ENCODE data around the gene MYRF. TPM values are rescaled to one million over a fixed set of nuclear protein-coding genes. Genes with fewer than 3 reads are reported as not detected.

MYRF gene
- total and polyA plus RNA-seq, 2 of the 13 experiments (the other 11 are each of a cell fraction or from before 2014, with no cell fraction given), result 10.2 to 25.9 TPM

DNA sequence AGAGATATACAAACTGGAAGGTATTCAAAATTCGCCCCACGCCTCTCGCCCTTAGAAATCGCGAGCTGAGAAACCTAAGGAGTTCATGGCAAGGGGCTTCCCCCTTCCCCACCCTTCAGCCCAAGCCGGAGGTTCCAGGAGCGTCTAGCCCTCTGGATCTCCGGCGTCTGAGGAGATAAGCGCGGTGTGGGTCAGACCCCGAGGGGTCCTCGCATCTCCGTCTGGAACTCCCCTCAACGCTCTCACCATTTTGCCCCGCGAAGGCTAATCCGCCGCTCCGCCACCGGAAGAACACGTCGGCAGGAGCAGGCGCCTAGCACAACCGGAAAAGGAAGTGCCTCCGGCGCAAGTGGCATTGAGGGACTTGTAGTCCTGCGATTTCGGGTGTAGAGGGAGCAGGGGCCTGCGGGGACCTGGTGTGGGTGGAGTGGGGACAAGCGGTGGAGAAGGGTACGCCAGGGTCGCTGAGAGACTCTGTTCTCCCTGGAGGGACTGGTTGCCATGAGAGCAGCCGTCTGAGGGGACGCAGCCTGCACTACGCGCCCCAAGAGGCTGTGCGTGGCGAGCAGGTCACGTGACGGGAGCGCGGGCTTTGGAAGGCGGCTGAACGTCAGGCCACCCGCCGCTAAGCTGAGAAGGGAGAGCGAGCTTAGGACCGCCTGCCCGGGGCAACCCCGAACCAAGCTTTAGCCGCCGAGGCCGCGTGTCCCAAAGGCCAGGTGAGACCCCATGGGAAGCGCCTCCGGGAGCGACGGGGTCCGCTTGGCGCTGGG lies 40.1 kb downstream of the MYRF start, which contains the start of the genes FEN1 and TMEM258 (continued):
- TF ChIP-seq, protein P1, sequence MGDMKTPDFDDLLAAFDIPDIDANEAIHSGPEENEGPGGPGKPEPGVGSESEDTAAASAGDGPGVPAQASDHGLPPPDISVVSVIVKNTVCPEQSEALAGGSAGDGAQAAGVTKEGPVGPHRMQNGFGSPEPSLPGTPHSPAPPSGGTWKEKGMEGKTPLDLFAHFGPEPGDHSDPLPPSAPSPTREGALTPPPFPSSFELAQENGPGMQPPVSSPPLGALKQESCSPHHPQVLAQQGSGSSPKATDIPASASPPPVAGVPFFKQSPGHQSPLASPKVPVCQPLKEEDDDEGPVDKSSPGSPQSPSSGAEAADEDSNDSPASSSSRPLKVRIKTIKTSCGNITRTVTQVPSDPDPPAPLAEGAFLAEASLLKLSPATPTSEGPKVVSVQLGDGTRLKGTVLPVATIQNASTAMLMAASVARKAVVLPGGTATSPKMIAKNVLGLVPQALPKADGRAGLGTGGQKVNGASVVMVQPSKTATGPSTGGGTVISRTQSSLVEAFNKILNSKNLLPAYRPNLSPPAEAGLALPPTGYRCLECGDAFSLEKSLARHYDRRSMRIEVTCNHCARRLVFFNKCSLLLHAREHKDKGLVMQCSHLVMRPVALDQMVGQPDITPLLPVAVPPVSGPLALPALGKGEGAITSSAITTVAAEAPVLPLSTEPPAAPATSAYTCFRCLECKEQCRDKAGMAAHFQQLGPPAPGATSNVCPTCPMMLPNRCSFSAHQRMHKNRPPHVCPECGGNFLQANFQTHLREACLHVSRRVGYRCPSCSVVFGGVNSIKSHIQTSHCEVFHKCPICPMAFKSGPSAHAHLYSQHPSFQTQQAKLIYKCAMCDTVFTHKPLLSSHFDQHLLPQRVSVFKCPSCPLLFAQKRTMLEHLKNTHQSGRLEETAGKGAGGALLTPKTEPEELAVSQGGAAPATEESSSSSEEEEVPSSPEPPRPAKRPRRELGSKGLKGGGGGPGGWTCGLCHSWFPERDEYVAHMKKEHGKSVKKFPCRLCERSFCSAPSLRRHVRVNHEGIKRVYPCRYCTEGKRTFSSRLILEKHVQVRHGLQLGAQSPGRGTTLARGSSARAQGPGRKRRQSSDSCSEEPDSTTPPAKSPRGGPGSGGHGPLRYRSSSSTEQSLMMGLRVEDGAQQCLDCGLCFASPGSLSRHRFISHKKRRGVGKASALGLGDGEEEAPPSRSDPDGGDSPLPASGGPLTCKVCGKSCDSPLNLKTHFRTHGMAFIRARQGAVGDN (CRISPR knock-in tag; IDR thresholded peaks at IDR 0.05), result peak; percentile 94
- TF ChIP-seq TBL1XR1 (IDR thresholded peaks at IDR 0.05; ENCODE audit: borderline replicate concordance, low read length, partially characterized antibody) (no peak), ZNF160 (CRISPR knock-in tag; IDR thresholded peaks at IDR 0.05) (0 out of 2 replicates have a peak, but pooled peaks have one; percentile 61), SSRP1 (CRISPR knock-in tag; IDR thresholded peaks at IDR 0.05) (no peak), ZNF451 (CRISPR knock-in tag; IDR thresholded peaks at IDR 0.05) (0 out of 2 replicates have a peak, but pooled peaks have one; percentile 32), TP53 (CRISPR knock-in tag; conservative IDR thresholded peaks at IDR 0.05) (no peak), MAZ (IDR thresholded peaks at IDR 0.05; ENCODE audit: borderline replicate concordance, low read depth, low read length) (0 out of 2 replicates have a peak, but pooled peaks have one; percentile 27), MAZ (CRISPR knock-in tag; IDR thresholded peaks at IDR 0.05; ENCODE audit: low read depth) (peak; percentile 69; the same call in 1 of the 2 replicates), ZNF550 (CRISPR knock-in tag; IDR thresholded peaks at IDR 0.05; ENCODE audit: borderline replicate concordance) (no peak; the same call in 1 of the 2 replicates), ZNF335 (CRISPR knock-in tag; IDR thresholded peaks at IDR 0.05) (peak; percentile 89), ZKSCAN1 (IDR thresholded peaks at IDR 0.05; ENCODE audit: low read length) (no peak), ZFYVE20 (CRISPR knock-in tag; IDR thresholded peaks at IDR 0.05; ENCODE audit: borderline replicate concordance, low read depth) (peak; percentile 74; the same call in 1 of the 2 replicates), TCF7 (IDR thresholded peaks at IDR 0.05; ENCODE audit: low read depth) (no peak), ZMYM3 (CRISPR knock-in tag; IDR thresholded peaks at IDR 0.05) (no peak; the same call in 1 of the 2 replicates)
- TF ChIP-seq, protein P2, sequence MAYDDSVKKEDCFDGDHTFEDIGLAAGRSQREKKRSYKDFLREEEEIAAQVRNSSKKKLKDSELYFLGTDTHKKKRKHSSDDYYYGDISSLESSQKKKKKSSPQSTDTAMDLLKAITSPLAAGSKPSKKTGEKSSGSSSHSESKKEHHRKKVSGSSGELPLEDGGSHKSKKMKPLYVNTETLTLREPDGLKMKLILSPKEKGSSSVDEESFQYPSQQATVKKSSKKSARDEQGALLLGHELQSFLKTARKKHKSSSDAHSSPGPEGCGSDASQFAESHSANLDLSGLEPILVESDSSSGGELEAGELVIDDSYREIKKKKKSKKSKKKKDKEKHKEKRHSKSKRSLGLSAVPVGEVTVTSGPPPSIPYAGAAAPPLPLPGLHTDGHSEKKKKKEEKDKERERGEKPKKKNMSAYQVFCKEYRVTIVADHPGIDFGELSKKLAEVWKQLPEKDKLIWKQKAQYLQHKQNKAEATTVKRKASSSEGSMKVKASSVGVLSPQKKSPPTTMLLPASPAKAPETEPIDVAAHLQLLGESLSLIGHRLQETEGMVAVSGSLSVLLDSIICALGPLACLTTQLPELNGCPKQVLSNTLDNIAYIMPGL (CRISPR knock-in tag; IDR thresholded peaks at IDR 0.05; ENCODE audit: borderline replicate concordance in 1 of 2, low read depth in 1 of 2), result peak in 1 of 2 experiments; percentile 73; a peak in 3 of 4 replicates
- TF ChIP-seq, protein P3, sequence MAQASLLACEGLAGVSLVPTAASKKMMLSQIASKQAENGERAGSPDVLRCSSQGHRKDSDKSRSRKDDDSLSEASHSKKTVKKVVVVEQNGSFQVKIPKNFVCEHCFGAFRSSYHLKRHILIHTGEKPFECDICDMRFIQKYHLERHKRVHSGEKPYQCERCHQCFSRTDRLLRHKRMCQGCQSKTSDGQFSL (CRISPR knock-in tag; IDR thresholded peaks at IDR 0.05), result no peak
- TF ChIP-seq, protein P4, sequence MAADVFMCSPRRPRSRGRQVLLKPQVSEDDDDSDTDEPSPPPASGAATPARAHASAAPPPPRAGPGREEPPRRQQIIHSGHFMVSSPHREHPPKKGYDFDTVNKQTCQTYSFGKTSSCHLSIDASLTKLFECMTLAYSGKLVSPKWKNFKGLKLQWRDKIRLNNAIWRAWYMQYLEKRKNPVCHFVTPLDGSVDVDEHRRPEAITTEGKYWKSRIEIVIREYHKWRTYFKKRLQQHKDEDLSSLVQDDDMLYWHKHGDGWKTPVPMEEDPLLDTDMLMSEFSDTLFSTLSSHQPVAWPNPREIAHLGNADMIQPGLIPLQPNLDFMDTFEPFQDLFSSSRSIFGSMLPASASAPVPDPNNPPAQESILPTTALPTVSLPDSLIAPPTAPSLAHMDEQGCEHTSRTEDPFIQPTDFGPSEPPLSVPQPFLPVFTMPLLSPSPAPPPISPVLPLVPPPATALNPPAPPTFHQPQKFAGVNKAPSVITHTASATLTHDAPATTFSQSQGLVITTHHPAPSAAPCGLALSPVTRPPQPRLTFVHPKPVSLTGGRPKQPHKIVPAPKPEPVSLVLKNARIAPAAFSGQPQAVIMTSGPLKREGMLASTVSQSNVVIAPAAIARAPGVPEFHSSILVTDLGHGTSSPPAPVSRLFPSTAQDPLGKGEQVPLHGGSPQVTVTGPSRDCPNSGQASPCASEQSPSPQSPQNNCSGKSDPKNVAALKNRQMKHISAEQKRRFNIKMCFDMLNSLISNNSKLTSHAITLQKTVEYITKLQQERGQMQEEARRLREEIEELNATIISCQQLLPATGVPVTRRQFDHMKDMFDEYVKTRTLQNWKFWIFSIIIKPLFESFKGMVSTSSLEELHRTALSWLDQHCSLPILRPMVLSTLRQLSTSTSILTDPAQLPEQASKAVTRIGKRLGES (CRISPR knock-in tag; IDR thresholded peaks at IDR 0.05; ENCODE audit: borderline replicate concordance), result no peak
- TF ChIP-seq, protein P5, sequence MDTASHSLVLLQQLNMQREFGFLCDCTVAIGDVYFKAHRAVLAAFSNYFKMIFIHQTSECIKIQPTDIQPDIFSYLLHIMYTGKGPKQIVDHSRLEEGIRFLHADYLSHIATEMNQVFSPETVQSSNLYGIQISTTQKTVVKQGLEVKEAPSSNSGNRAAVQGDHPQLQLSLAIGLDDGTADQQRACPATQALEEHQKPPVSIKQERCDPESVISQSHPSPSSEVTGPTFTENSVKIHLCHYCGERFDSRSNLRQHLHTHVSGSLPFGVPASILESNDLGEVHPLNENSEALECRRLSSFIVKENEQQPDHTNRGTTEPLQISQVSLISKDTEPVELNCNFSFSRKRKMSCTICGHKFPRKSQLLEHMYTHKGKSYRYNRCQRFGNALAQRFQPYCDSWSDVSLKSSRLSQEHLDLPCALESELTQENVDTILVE (CRISPR knock-in tag; IDR thresholded peaks at IDR 0.05), result no peak

All from HepG2 (cell line).